Measurements from ENCODE around the gene NCOR1.

Gene NCOR1

GRCh38 chr17:16046966-16047365 lies 168.4 kb downstream of the NCOR1 start:
- H3K27ac ChIP-seq (ENCODE audit: low read depth, low read length) = no peak overlapping the region
- H3K14ac ChIP-seq (ENCODE audit: low read length) = no peak overlapping the region
- no peaks in the 10 kb centered on the region for H3K79me1 ChIP-seq (ENCODE audit: low read length)
- H3K4ac ChIP-seq (ENCODE audit: low read depth, low read length) = no peak overlapping the region
- no peaks in the 10 kb centered on the region for H3K9me3 ChIP-seq (ENCODE audit: insufficient read depth, low read depth, low read length)
- no peak overlapping the region for H3K4me3 ChIP-seq (ENCODE audit: low read depth, low read length)
- WGBS (ENCODE audit: extremely low coverage, insufficient coverage, insufficient read length) = no CpG with 5 or more reads among the region's 3 CpGs
- no peak overlapping the region for H4K91ac ChIP-seq (ENCODE audit: low read depth, low read length)
- no peaks in the 10 kb centered on the region for H3K27me3 ChIP-seq (ENCODE audit: insufficient read depth, low read length)
- H3K18ac ChIP-seq (ENCODE audit: low read length) = no peak overlapping the region
- H2BK120ac ChIP-seq (ENCODE audit: insufficient read depth, low read length, poor library complexity) = no peak overlapping the region
- H2BK5ac ChIP-seq (ENCODE audit: low read depth, low read length, poor library complexity) = no peak overlapping the region
- no peaks in the 10 kb centered on the region for H3K4me1 ChIP-seq (ENCODE audit: control insufficient read depth in 1 of 2, insufficient read depth in 2 of 2, low read length in 2 of 2)
- H4K8ac ChIP-seq (ENCODE audit: low read depth, low read length) = no peak overlapping the region
- peaks cover 13 to 27% of the 10 kb centered on the region in 2 experiments for H3K36me3 ChIP-seq (ENCODE audit: control insufficient read depth in 1 of 2, insufficient read depth in 2 of 2, low read length in 2 of 2)
- no peak for DNase-seq
- no peak overlapping the region for H3K4me2 ChIP-seq (ENCODE audit: low read length)
- H4K12ac ChIP-seq (ENCODE audit: low read depth, low read length) = no peak overlapping the region
- no peaks in the 10 kb centered on the region for H3K79me2 ChIP-seq (ENCODE audit: control insufficient read depth, insufficient read depth, low read length, poor library complexity)
- H3K9ac ChIP-seq (ENCODE audit: low read length) = no peak overlapping the region
- no peak overlapping the region for H2AK5ac ChIP-seq (ENCODE audit: low read length)
- no peak overlapping the region for H3K23ac ChIP-seq (ENCODE audit: low read length)
- no peak overlapping the region for H2AFZ ChIP-seq (ENCODE audit: insufficient read depth, low read length, poor library complexity)
- H2BK12ac ChIP-seq (ENCODE audit: low read length) = no peak overlapping the region

GRCh38 chr17:16044487-16044886 lies 170.8 kb downstream of the NCOR1 start:
- no peak overlapping the region for H3K18ac ChIP-seq (ENCODE audit: low read length)
- H3K4me2 ChIP-seq (ENCODE audit: low read length) = no peak overlapping the region
- H2AK5ac ChIP-seq (ENCODE audit: low read length) = no peak overlapping the region
- H3K4me1 ChIP-seq (ENCODE audit: control insufficient read depth in 1 of 2, insufficient read depth in 2 of 2, low read length in 2 of 2) = no peaks in the 10 kb centered on the region
- no peak overlapping the region for H2BK120ac ChIP-seq (ENCODE audit: insufficient read depth, low read length, poor library complexity)
- H3K4ac ChIP-seq (ENCODE audit: low read depth, low read length) = no peak overlapping the region
- H3K9ac ChIP-seq (ENCODE audit: low read length) = no peak overlapping the region
- H3K79me2 ChIP-seq (ENCODE audit: control insufficient read depth, insufficient read depth, low read length, poor library complexity) = no peaks in the 10 kb centered on the region
- H4K12ac ChIP-seq (ENCODE audit: low read depth, low read length) = no peak overlapping the region
- no peak overlapping the region for H3K27ac ChIP-seq (ENCODE audit: low read depth, low read length)
- no CpG with 5 or more reads among the region's 10 CpGs for WGBS (ENCODE audit: extremely low coverage, insufficient coverage, insufficient read length)
- H3K4me3 ChIP-seq (ENCODE audit: low read depth, low read length) = no peak overlapping the region
- no peak overlapping the region for H2AFZ ChIP-seq (ENCODE audit: insufficient read depth, low read length, poor library complexity)
- H3K23ac ChIP-seq (ENCODE audit: low read length) = no peak overlapping the region
- no peak overlapping the region for H3K14ac ChIP-seq (ENCODE audit: low read length)
- no peak overlapping the region for H4K91ac ChIP-seq (ENCODE audit: low read depth, low read length)
- H3K9me3 ChIP-seq (ENCODE audit: insufficient read depth, low read depth, low read length) = no peaks in the 10 kb centered on the region
- DNase-seq = peak in 1 of 2 donors; percentile 18
- peaks cover 10 to 27% of the 10 kb centered on the region in 2 experiments for H3K36me3 ChIP-seq (ENCODE audit: control insufficient read depth in 1 of 2, insufficient read depth in 2 of 2, low read length in 2 of 2)
- H4K8ac ChIP-seq (ENCODE audit: low read depth, low read length) = no peak overlapping the region
- H3K27me3 ChIP-seq (ENCODE audit: insufficient read depth, low read length) = no peaks in the 10 kb centered on the region
- H2BK5ac ChIP-seq (ENCODE audit: low read depth, low read length, poor library complexity) = no peak overlapping the region
- H3K79me1 ChIP-seq (ENCODE audit: low read length) = no peaks in the 10 kb centered on the region
- H2BK12ac ChIP-seq (ENCODE audit: low read length) = no peak overlapping the region

- peaks cover 5 to 19% of the 10 kb centered on the region in 2 experiments for H3K36me3 ChIP-seq (ENCODE audit: control insufficient read depth in 1 of 2, insufficient read depth in 2 of 2, low read length in 2 of 2)
- no peak overlapping the region for H2AK5ac ChIP-seq (ENCODE audit: low read length)
- H2BK5ac ChIP-seq (ENCODE audit: low read depth, low read length, poor library complexity) = no peak overlapping the region
- H2AFZ ChIP-seq (ENCODE audit: insufficient read depth, low read length, poor library complexity) = no peak overlapping the region
- no peak overlapping the region for H3K9ac ChIP-seq (ENCODE audit: low read length)
- H3K4me3 ChIP-seq (ENCODE audit: low read depth, low read length) = no peak overlapping the region
- peak; percentile 20 to 62 for DNase-seq
- H4K8ac ChIP-seq (ENCODE audit: low read depth, low read length) = no peak overlapping the region
- peaks cover 0 to 2% of the 10 kb centered on the region in 2 experiments for H3K4me1 ChIP-seq (ENCODE audit: control insufficient read depth in 1 of 2, insufficient read depth in 2 of 2, low read length in 2 of 2)
- H3K79me1 ChIP-seq (ENCODE audit: low read length) = no peaks in the 10 kb centered on the region
- no peak overlapping the region for H3K27ac ChIP-seq (ENCODE audit: low read depth, low read length)
- no peak overlapping the region for H3K18ac ChIP-seq (ENCODE audit: low read length)
- no peak overlapping the region for H4K12ac ChIP-seq (ENCODE audit: low read depth, low read length)
- no peaks in the 10 kb centered on the region for H3K27me3 ChIP-seq (ENCODE audit: insufficient read depth, low read length)
- H2BK12ac ChIP-seq (ENCODE audit: low read length) = no peak overlapping the region
- WGBS (ENCODE audit: extremely low coverage, insufficient coverage, insufficient read length) = no CpG with 5 or more reads among the region's 4 CpGs
- no peaks in the 10 kb centered on the region for H3K79me2 ChIP-seq (ENCODE audit: control insufficient read depth, insufficient read depth, low read length, poor library complexity)
- H3K14ac ChIP-seq (ENCODE audit: low read length) = no peak overlapping the region
- no peaks in the 10 kb centered on the region for H3K9me3 ChIP-seq (ENCODE audit: insufficient read depth, low read depth, low read length)
- no peak overlapping the region for H3K23ac ChIP-seq (ENCODE audit: low read length)
- no peak overlapping the region for H4K91ac ChIP-seq (ENCODE audit: low read depth, low read length)
- no peak overlapping the region for H3K4me2 ChIP-seq (ENCODE audit: low read length)
- H2BK120ac ChIP-seq (ENCODE audit: insufficient read depth, low read length, poor library complexity) = no peak overlapping the region
- no peak overlapping the region for H3K4ac ChIP-seq (ENCODE audit: low read depth, low read length)
These were observed 174.6 kb downstream of the NCOR1 start for GRCh38 chr17:16040710-16041251.

- H3K79me2 ChIP-seq (ENCODE audit: control insufficient read depth, insufficient read depth, low read length, poor library complexity) = no peaks in the 10 kb centered on the region
- no peak overlapping the region for H4K12ac ChIP-seq (ENCODE audit: low read depth, low read length)
- no peak overlapping the region for H2BK120ac ChIP-seq (ENCODE audit: insufficient read depth, low read length, poor library complexity)
- H3K18ac ChIP-seq (ENCODE audit: low read length) = no peak overlapping the region
- no peak overlapping the region for H3K27ac ChIP-seq (ENCODE audit: low read depth, low read length)
- H3K23ac ChIP-seq (ENCODE audit: low read length) = no peak overlapping the region
- H2AK5ac ChIP-seq (ENCODE audit: low read length) = no peak overlapping the region
- H2BK12ac ChIP-seq (ENCODE audit: low read length) = no peak overlapping the region
- no peaks in the 10 kb centered on the region for H3K79me1 ChIP-seq (ENCODE audit: low read length)
- no peaks in the 10 kb centered on the region for H3K27me3 ChIP-seq (ENCODE audit: insufficient read depth, low read length)
- no peak overlapping the region for H4K91ac ChIP-seq (ENCODE audit: low read depth, low read length)
- no peak overlapping the region for H3K9ac ChIP-seq (ENCODE audit: low read length)
- H3K4me2 ChIP-seq (ENCODE audit: low read length) = no peak overlapping the region
- no peak overlapping the region for H2BK5ac ChIP-seq (ENCODE audit: low read depth, low read length, poor library complexity)
- no peak overlapping the region for H4K8ac ChIP-seq (ENCODE audit: low read depth, low read length)
- H2AFZ ChIP-seq (ENCODE audit: insufficient read depth, low read length, poor library complexity) = no peak overlapping the region
- peaks cover 0 to 2% of the 10 kb centered on the region in 2 experiments for H3K4me1 ChIP-seq (ENCODE audit: control insufficient read depth in 1 of 2, insufficient read depth in 2 of 2, low read length in 2 of 2)
- peaks cover 13 to 28% of the 10 kb centered on the region in 2 experiments for H3K36me3 ChIP-seq (ENCODE audit: control insufficient read depth in 1 of 2, insufficient read depth in 2 of 2, low read length in 2 of 2)
- DNase-seq = peak in 1 of 2 donors; percentile 37
- no peak overlapping the region for H3K4ac ChIP-seq (ENCODE audit: low read depth, low read length)
- H3K14ac ChIP-seq (ENCODE audit: low read length) = no peak overlapping the region
- H3K4me3 ChIP-seq (ENCODE audit: low read depth, low read length) = no peak overlapping the region
- no peaks in the 10 kb centered on the region for H3K9me3 ChIP-seq (ENCODE audit: insufficient read depth, low read depth, low read length)
These were observed 177.7 kb downstream of the NCOR1 start for GRCh38 chr17:16037636-16038035.
